Neuronal stem cell (in vitro differentiated cells): ENCODE measurements around the gene SLC9A9.
A peak's percentile ranks its signal among the peaks of the same experiment; 100 is the strongest.

Experiments used
- DNase-seq: peaks from one replicate; pipeline ENCODE4 v3.0.0-alpha.2; 2013; ENCODE audit warnings: low spot score
- H2AFZ ChIP-seq: one replicate; pipeline ENCODE4 v1.6.1; 2013; ENCODE audit warnings: mild to moderate bottlenecking, low read length, inconsistent platforms
- H2AK5ac ChIP-seq: 2 replicates; pipeline ENCODE4 v1.6.1; 2013; ENCODE audit warnings: low read depth, mild to moderate bottlenecking, inconsistent platforms, low read length, moderate library complexity, mixed read lengths
- H2BK120ac ChIP-seq: 2 replicates; pipeline ENCODE4 v1.6.1; 2013; ENCODE audit warnings: low read depth, mild to moderate bottlenecking, inconsistent platforms, low read length, moderate library complexity, mixed read lengths
- H2BK12ac ChIP-seq: one replicate; pipeline ENCODE4 v1.6.1; 2013; ENCODE audit warnings: low read length, inconsistent platforms
- H2BK15ac ChIP-seq: 2 replicates; pipeline ENCODE4 v1.6.1; 2013; ENCODE audit warnings: mild to moderate bottlenecking, low read length, inconsistent platforms, mixed read lengths
- H2BK5ac ChIP-seq: one replicate; pipeline ENCODE4 v1.6.1; 2013; ENCODE audit warnings: inconsistent platforms, mild to moderate bottlenecking, low read length, moderate library complexity
- H3K14ac ChIP-seq: one replicate; pipeline ENCODE4 v1.6.1; 2013; ENCODE audit warnings: low read length, inconsistent platforms
- H3K18ac ChIP-seq: 2 replicates; pipeline ENCODE4 v1.6.1; 2013; ENCODE audit warnings: low read length, inconsistent platforms
- H3K23ac ChIP-seq: 2 replicates; pipeline ENCODE4 v1.6.1; 2013; ENCODE audit warnings: low read depth, mild to moderate bottlenecking, mixed read lengths, low read length, inconsistent platforms; ENCODE audit not compliant: poor library complexity
- H3K27ac ChIP-seq: replicated peaks from 3 replicates; pipeline ENCODE4 v1.5.1; 2013; ENCODE audit warnings: low read length, inconsistent platforms
- H3K27me3 ChIP-seq, 3 experiments: 2 replicates each; pipeline ENCODE4 v1.6.1; 2013; ENCODE audit warnings: low read length in 3 of 3, mild to moderate bottlenecking in 2 of 3, inconsistent platforms in 1 of 3, low read depth in 1 of 3, mixed read lengths in 1 of 3, moderate library complexity in 1 of 3; ENCODE audit not compliant: control insufficient read depth in 3 of 3, insufficient read depth in 3 of 3
- H3K36me3 ChIP-seq, 2 donors: replicated peaks in 1 of 2; 2 replicates each; pipeline ENCODE4 v1.6.1; 2013; ENCODE audit warnings: low read length in 2 of 2; ENCODE audit not compliant: control insufficient read depth in 2 of 2, insufficient read depth in 2 of 2
- H3K4ac ChIP-seq: 2 replicates; pipeline ENCODE4 v1.6.1; 2013; ENCODE audit warnings: inconsistent platforms, mild to moderate bottlenecking, low read length, moderate library complexity
- H3K4me1 ChIP-seq, 2 donors: 1 replicate in 1 of 2; 2 replicates in 1 of 2; pipeline ENCODE4 v1.6.1; 2013; ENCODE audit warnings: low read length in 2 of 2, low read depth in 1 of 2; ENCODE audit not compliant: control insufficient read depth in 2 of 2, insufficient read depth in 1 of 2
- H3K4me2 ChIP-seq: one replicate; pipeline ENCODE4 v1.6.1; 2013; ENCODE audit warnings: mild to moderate bottlenecking, low read length, inconsistent platforms; ENCODE audit not compliant: insufficient read depth, poor library complexity, severe bottlenecking
- H3K4me3 ChIP-seq, 2 donors: 2 replicates each; pipeline ENCODE4 v1.5.1; 2013; ENCODE audit warnings: low read length in 2 of 2, mild to moderate bottlenecking in 2 of 2, inconsistent platforms in 1 of 2, moderate library complexity in 1 of 2
- H3K79me1 ChIP-seq: one replicate; pipeline ENCODE4 v1.6.1; 2013; ENCODE audit warnings: low read depth, mild to moderate bottlenecking, inconsistent platforms, low read length, moderate library complexity
- H3K9ac ChIP-seq: one replicate; pipeline ENCODE4 v1.6.1; 2013; ENCODE audit warnings: mild to moderate bottlenecking, low read depth, low read length, inconsistent platforms; ENCODE audit not compliant: poor library complexity
- H3K9me3 ChIP-seq, 2 donors: replicated peaks in 1 of 2; 2 replicates each; pipeline versions ENCODE3 to v1.6.1; 2013; ENCODE audit warnings: low read length in 2 of 2, mild to moderate bottlenecking in 2 of 2, inconsistent platforms in 1 of 2, low read depth in 1 of 2, mixed read lengths in 1 of 2, moderate library complexity in 1 of 2; ENCODE audit not compliant: control insufficient read depth in 2 of 2, insufficient read depth in 1 of 2
- H4K8ac ChIP-seq: one replicate; pipeline ENCODE4 v1.6.1; 2013; ENCODE audit warnings: low read depth, mild to moderate bottlenecking, inconsistent platforms, low read length, moderate library complexity
- H4K91ac ChIP-seq: one replicate; pipeline ENCODE4 v1.6.1; 2013; ENCODE audit warnings: low read length, low read depth, mild to moderate bottlenecking, inconsistent platforms; ENCODE audit not compliant: poor library complexity
- WGBS, 2 donors: extraction: QIAGEN DNeasy Blood & Tissue Kit; methylation state at CpG; one replicate each; pipeline ENCODE4 v1.1.7; 2013; ENCODE audit warnings: missing lambda C conversion rate in 2 of 2, mixed read lengths in 1 of 2; ENCODE audit not compliant: insufficient read length in 2 of 2, insufficient replicate concordance in 1 of 2; ENCODE audit errors: extremely low coverage in 2 of 2; 5-methylcytosine and 5-hydroxymethylcytosine counted together

Gene SLC9A9

GRCh38 chr3:143793971-143794370 lies 54.3 kb downstream of the SLC9A9 start:
- Histone ChIP-seq H3K36me3 (no peaks in the 10 kb centered on the region), H2AFZ (no peak overlapping the region), H3K9me3 (peaks cover 0 to 2% of the 10 kb centered on the region in 2 donors), H3K14ac (no peak overlapping the region), H3K79me1 (no peaks in the 10 kb centered on the region), H3K23ac (no peak overlapping the region), H3K4ac (no peak overlapping the region), H3K18ac (no peak overlapping the region), H3K27ac (no peak overlapping the region), H2BK5ac (no peak overlapping the region), H3K4me3 (no peak overlapping the region), H2BK120ac (no peak overlapping the region), H3K9ac (no peak overlapping the region), H3K27me3 (no peaks in the 10 kb centered on the region), H3K4me1 (no peaks in the 10 kb centered on the region), H2BK15ac (no peak overlapping the region), H4K91ac (no peak overlapping the region), H2BK12ac (no peak overlapping the region), H3K4me2 (no peak overlapping the region), H4K8ac (no peak overlapping the region), H2AK5ac (no peak overlapping the region)
- no CpG with 5 or more reads among the region's 3 CpGs for WGBS, 2 donors
- no peak for DNase-seq

GRCh38 chr3:143791386-143791785 lies 56.9 kb downstream of the SLC9A9 start:
- H3K9ac ChIP-seq = no peak overlapping the region
- no peak for DNase-seq
- H3K23ac ChIP-seq = no peak overlapping the region
- H3K36me3 ChIP-seq = no peaks in the 10 kb centered on the region
- H3K14ac ChIP-seq = no peak overlapping the region
- H4K91ac ChIP-seq = no peak overlapping the region
- H3K79me1 ChIP-seq = no peaks in the 10 kb centered on the region
- peaks cover 0 to 1% of the 10 kb centered on the region in 2 donors for H3K4me1 ChIP-seq
- no peak overlapping the region for H2AK5ac ChIP-seq
- whole genome bisulfite sequencing, 2 donors = no CpG with 5 or more reads among the region's 2 CpGs
- H3K18ac ChIP-seq = no peak overlapping the region
- no peak overlapping the region for H2BK5ac ChIP-seq
- no peak overlapping the region for H3K4me3 ChIP-seq
- H3K4ac ChIP-seq = no peak overlapping the region
- H3K9me3 ChIP-seq = peaks cover 0 to 2% of the 10 kb centered on the region in 2 donors
- H2BK15ac ChIP-seq = no peak overlapping the region
- no peaks in the 10 kb centered on the region for H3K27me3 ChIP-seq
- no peak overlapping the region for H3K4me2 ChIP-seq
- H3K27ac ChIP-seq = no peak overlapping the region
- no peak overlapping the region for H2BK120ac ChIP-seq
- H2BK12ac ChIP-seq = no peak overlapping the region
- H2AFZ ChIP-seq = no peak overlapping the region
- no peak overlapping the region for H4K8ac ChIP-seq

GRCh38 chr3:143786219-143787191 lies 61.8 kb downstream of the SLC9A9 start:
- no peak overlapping the region for H3K4ac ChIP-seq
- H2BK120ac ChIP-seq = no peak overlapping the region
- no peak overlapping the region for H3K27ac ChIP-seq
- no peak overlapping the region for H3K9ac ChIP-seq
- no peak for DNase-seq
- H3K4me2 ChIP-seq = no peak overlapping the region
- peak overlapping the region; percentile 73 for H2AFZ ChIP-seq
- H2AK5ac ChIP-seq = no peak overlapping the region
- H2BK15ac ChIP-seq = no peak overlapping the region
- no peak overlapping the region for H3K4me3 ChIP-seq
- H4K8ac ChIP-seq = no peak overlapping the region
- H4K91ac ChIP-seq = no peak overlapping the region
- no peaks in the 10 kb centered on the region for H3K27me3 ChIP-seq
- H3K18ac ChIP-seq = no peak overlapping the region
- no peak overlapping the region for H3K23ac ChIP-seq
- H2BK12ac ChIP-seq = no peak overlapping the region
- H3K4me1 ChIP-seq = peaks cover 0 to 4% of the 10 kb centered on the region in 2 donors
- peaks cover 0 to 2% of the 10 kb centered on the region in 2 donors for H3K9me3 ChIP-seq
- no peaks in the 10 kb centered on the region for H3K79me1 ChIP-seq
- no CpG with 5 or more reads among the region's 9 CpGs for WGBS, 2 donors
- H3K36me3 ChIP-seq = no peaks in the 10 kb centered on the region
- no peak overlapping the region for H2BK5ac ChIP-seq
- no peak overlapping the region for H3K14ac ChIP-seq

GRCh38 chr3:143784446-143784845 lies 63.8 kb downstream of the SLC9A9 start:
- Histone ChIP-seq H4K8ac (no peak overlapping the region), H2BK15ac (no peak overlapping the region), H3K4me1 (peaks cover 0 to 4% of the 10 kb centered on the region in 2 donors), H2AK5ac (no peak overlapping the region), H3K9ac (no peak overlapping the region), H3K4me3 (no peak overlapping the region), H3K9me3 (no peaks in the 10 kb centered on the region), H4K91ac (no peak overlapping the region), H2AFZ (no peak overlapping the region), H3K36me3 (no peaks in the 10 kb centered on the region), H2BK5ac (no peak overlapping the region), H3K27ac (no peak overlapping the region), H3K4ac (no peak overlapping the region), H2BK120ac (no peak overlapping the region), H3K23ac (no peak overlapping the region), H3K14ac (no peak overlapping the region), H3K79me1 (no peaks in the 10 kb centered on the region), H3K27me3 (no peaks in the 10 kb centered on the region), H3K18ac (no peak overlapping the region), H2BK12ac (no peak overlapping the region), H3K4me2 (no peak overlapping the region)
- DNase-seq = no peak
- whole genome bisulfite sequencing, 2 donors = no CpG with 5 or more reads among the region's 1 CpG
